ENCODE results near the gene RAD52.

Gene RAD52

GRCh38 chr12:907413-908185 lies 41.9 kb downstream of the RAD52 start:
- TF ChIP-seq FOXP2 (optimal IDR thresholded peaks at IDR 0.05; ENCODE audit: borderline replicate concordance, extremely low read depth, extremely low read length, insufficient read depth) (no peak), POLR2AphosphoS5 (IDR thresholded peaks at IDR 0.05; ENCODE audit: low read depth, low read length) (no peak), SIN3A (IDR thresholded peaks at IDR 0.05; ENCODE audit: borderline replicate concordance, insufficient read depth, low read length) (no peak), TAF1 (IDR thresholded peaks at IDR 0.05; ENCODE audit: borderline replicate concordance, insufficient read depth, low read length) (no peak)
- TF ChIP-seq, protein P1, sequence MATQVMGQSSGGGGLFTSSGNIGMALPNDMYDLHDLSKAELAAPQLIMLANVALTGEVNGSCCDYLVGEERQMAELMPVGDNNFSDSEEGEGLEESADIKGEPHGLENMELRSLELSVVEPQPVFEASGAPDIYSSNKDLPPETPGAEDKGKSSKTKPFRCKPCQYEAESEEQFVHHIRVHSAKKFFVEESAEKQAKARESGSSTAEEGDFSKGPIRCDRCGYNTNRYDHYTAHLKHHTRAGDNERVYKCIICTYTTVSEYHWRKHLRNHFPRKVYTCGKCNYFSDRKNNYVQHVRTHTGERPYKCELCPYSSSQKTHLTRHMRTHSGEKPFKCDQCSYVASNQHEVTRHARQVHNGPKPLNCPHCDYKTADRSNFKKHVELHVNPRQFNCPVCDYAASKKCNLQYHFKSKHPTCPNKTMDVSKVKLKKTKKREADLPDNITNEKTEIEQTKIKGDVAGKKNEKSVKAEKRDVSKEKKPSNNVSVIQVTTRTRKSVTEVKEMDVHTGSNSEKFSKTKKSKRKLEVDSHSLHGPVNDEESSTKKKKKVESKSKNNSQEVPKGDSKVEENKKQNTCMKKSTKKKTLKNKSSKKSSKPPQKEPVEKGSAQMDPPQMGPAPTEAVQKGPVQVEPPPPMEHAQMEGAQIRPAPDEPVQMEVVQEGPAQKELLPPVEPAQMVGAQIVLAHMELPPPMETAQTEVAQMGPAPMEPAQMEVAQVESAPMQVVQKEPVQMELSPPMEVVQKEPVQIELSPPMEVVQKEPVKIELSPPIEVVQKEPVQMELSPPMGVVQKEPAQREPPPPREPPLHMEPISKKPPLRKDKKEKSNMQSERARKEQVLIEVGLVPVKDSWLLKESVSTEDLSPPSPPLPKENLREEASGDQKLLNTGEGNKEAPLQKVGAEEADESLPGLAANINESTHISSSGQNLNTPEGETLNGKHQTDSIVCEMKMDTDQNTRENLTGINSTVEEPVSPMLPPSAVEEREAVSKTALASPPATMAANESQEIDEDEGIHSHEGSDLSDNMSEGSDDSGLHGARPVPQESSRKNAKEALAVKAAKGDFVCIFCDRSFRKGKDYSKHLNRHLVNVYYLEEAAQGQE (IDR thresholded peaks at IDR 0.05; ENCODE audit: insufficient read depth in 1 of 2, low read depth in 2 of 2, low read length in 2 of 2) = no peak

- TF ChIP-seq SIN3A (IDR thresholded peaks at IDR 0.05; ENCODE audit: borderline replicate concordance, insufficient read depth, low read length) = no peak
- TF ChIP-seq TAF1 (IDR thresholded peaks at IDR 0.05; ENCODE audit: borderline replicate concordance, insufficient read depth, low read length) = no peak
Measured at GRCh38 chr12:906062-906585, 43.4 kb downstream of the RAD52 start.

DNA sequence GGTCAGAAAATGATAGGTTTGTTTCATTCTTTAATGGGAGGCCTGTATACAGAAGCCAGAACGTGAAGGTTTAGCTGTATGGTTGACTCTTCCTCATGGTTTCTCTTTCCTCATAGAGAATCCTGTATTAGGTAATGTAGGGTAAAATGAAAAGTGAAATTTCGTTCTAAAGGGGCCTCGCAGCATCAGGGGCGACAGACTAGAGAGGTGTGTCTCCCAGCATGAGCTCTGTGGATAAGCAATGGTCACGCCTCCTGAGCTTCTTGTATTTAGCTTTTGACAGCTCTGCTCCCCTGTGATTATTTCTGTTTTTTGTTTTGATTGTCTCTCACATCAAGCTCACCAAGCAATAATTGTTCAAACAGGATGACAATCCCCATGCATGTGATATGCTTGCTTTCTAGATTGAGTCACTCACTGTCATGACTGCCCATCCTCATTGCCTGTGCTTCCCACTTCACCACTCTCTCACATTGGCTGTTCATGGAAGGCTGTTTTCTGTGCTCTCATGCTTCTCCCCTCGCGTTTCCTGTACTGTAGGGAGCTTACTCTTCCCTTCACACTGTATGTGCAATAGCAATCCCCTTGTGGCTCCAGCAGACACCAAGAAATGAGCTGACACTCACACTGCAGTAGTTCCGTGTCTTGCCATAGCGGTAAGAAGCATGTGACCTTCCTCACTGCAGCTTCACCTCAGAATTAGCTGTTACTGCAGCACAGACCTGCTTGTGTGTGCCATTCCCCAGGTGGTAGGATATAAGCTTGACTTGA lies 44.0 kb downstream of the RAD52 start:
- TF ChIP-seq TAF1 (IDR thresholded peaks at IDR 0.05; ENCODE audit: borderline replicate concordance, insufficient read depth, low read length) (no peak), SIN3A (IDR thresholded peaks at IDR 0.05; ENCODE audit: borderline replicate concordance, insufficient read depth, low read length) (no peak), FOXP2 (optimal IDR thresholded peaks at IDR 0.05; ENCODE audit: borderline replicate concordance, extremely low read depth, extremely low read length, insufficient read depth) (no peak), POLR2AphosphoS5 (IDR thresholded peaks at IDR 0.05; ENCODE audit: low read depth, low read length) (no peak)
- TF ChIP-seq, protein P1 (IDR thresholded peaks at IDR 0.05; ENCODE audit: insufficient read depth in 1 of 2, low read depth in 2 of 2, low read length in 2 of 2) = no peak

DNA sequence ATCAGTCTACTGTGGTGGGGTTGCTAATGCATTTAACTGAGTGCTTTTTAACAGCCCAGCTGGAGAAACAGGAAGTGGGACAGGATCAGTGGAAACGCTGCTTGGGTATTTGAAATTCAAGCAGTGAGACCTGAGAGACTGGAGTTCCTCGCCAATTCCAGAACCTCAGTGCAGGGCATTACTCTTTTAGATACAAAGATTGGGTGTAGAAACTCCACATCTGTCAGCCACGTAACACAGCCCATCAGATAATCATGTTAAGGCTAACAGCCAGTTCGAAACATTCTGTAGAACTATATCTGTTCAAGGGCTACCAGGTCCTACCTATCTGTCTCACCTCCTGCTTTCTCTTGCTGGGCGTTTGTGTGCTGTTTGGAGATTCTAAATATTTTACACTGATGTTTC lies 45.5 kb downstream of the RAD52 start:
- TF ChIP-seq FOXP2 (optimal IDR thresholded peaks at IDR 0.05; ENCODE audit: borderline replicate concordance, extremely low read depth, extremely low read length, insufficient read depth) (no peak), TAF1 (IDR thresholded peaks at IDR 0.05; ENCODE audit: borderline replicate concordance, insufficient read depth, low read length) (no peak), POLR2AphosphoS5 (IDR thresholded peaks at IDR 0.05; ENCODE audit: low read depth, low read length) (no peak), SIN3A (IDR thresholded peaks at IDR 0.05; ENCODE audit: borderline replicate concordance, insufficient read depth, low read length) (no peak)
- TF ChIP-seq, protein P1 (IDR thresholded peaks at IDR 0.05; ENCODE audit: insufficient read depth in 1 of 2, low read depth in 2 of 2, low read length in 2 of 2) = no peak

GRCh38 chr12:903055-903454 lies 46.4 kb downstream of the RAD52 start:
- TF ChIP-seq FOXP2 (optimal IDR thresholded peaks at IDR 0.05; ENCODE audit: borderline replicate concordance, extremely low read depth, extremely low read length, insufficient read depth) (no peak), SIN3A (IDR thresholded peaks at IDR 0.05; ENCODE audit: borderline replicate concordance, insufficient read depth, low read length) (no peak), POLR2AphosphoS5 (IDR thresholded peaks at IDR 0.05; ENCODE audit: low read depth, low read length) (no peak), TAF1 (IDR thresholded peaks at IDR 0.05; ENCODE audit: borderline replicate concordance, insufficient read depth, low read length) (no peak)
- TF ChIP-seq, protein P1 (IDR thresholded peaks at IDR 0.05; ENCODE audit: insufficient read depth in 1 of 2, low read depth in 2 of 2, low read length in 2 of 2) = no peak

Measured in PFSK-1 (cell line).